Skeletal muscle tissue (tissue), 4 donors: ENCODE measurements around the gene SYNPO2. TPM values are rescaled to one million over a fixed set of nuclear protein-coding genes. Genes with fewer than 3 reads are reported as not detected.
"Not testable (repeated sequence)": the region's sequence is repeated elsewhere in the genome, so short reads cannot be mapped to it uniquely, and the experiment has no call there.

Experiments
- H3K27ac ChIP-seq: one replicate; pipeline ENCODE4 v1.7.0; 2013; ENCODE audit warnings: mild to moderate bottlenecking, low read depth, low read length, inconsistent platforms
- H3K27me3 ChIP-seq, 3 donors: one replicate each; pipeline ENCODE4 v1.7.0; 2013; ENCODE audit warnings: low read length in 3 of 3; ENCODE audit not compliant: control insufficient read depth in 3 of 3, insufficient read depth in 3 of 3
- H3K36me3 ChIP-seq, 3 donors: one replicate each; pipeline ENCODE4 v1.7.0; 2013; ENCODE audit warnings: low read length in 3 of 3; ENCODE audit not compliant: control insufficient read depth in 3 of 3, insufficient read depth in 3 of 3
- H3K4me1 ChIP-seq, 3 donors: one replicate each; pipeline ENCODE4 v1.7.0; 2013; ENCODE audit warnings: low read length in 3 of 3, mild to moderate bottlenecking in 3 of 3; ENCODE audit not compliant: control insufficient read depth in 3 of 3, insufficient read depth in 3 of 3
- H3K4me3 ChIP-seq, 3 donors: one replicate each; pipeline ENCODE4 v1.7.0; 2013; ENCODE audit warnings: low read length in 3 of 3
- H3K9ac ChIP-seq, 3 donors: one replicate each; pipeline ENCODE4 v1.7.0; 2013; ENCODE audit warnings: low read length in 3 of 3, mild to moderate bottlenecking in 3 of 3, moderate library complexity in 2 of 3, low read depth in 1 of 3
- H3K9me3 ChIP-seq, 3 donors: one replicate each; pipeline ENCODE4 v1.7.0; 2013; ENCODE audit warnings: low read length in 3 of 3; ENCODE audit not compliant: control insufficient read depth in 3 of 3
- total RNA-seq: library from RNA; depleted of rRNA; stranded (reverse); fragments of >200 nt; gene quantifications from one replicate; pipeline ENCODE4 v1.2.3, GENCODE V29; 2014
- donor health status: Osteomylitis.

The SYNPO2 gene
- total RNA-seq, 1 donor from 2014 or later: 34.4 TPM

DNA sequence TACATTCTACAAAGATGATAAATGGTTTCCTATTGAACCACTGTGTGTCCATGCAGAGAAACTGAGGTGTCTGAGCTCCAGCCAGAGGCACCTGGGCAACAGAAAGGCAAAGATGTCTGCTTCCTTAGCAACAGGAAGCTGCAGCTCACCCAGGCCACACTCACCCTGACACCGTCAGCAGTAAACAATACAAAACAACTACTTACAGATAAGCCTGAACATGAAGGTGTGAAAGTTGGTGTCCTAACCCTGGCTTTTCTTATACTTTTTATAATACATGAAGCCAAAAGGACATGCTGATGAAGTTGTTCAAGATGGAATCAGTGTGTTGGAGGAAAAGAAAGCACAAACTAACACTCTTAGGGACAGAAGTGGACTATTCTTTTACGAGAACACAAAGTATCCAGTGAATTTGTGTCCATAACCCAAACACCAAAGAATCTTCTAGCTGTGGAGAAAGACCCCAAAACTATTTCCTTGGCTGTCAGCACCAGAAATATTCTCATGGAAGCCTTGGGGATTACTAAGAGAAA is 117.3 kb downstream of the SYNPO2 start:
- Histone ChIP-seq H3K4me1 (peaks cover 12 to 31% (median 15%) of the 10 kb centered on the region in 3 donors), H3K27ac (peak overlapping the region; percentile 53), H3K9ac (no peak overlapping the region), H3K36me3 (no peaks in the 10 kb centered on the region), H3K9me3 (no peaks in the 10 kb centered on the region), H3K4me3 (no peak overlapping the region), H3K27me3 (no peaks in the 10 kb centered on the region)

DNA sequence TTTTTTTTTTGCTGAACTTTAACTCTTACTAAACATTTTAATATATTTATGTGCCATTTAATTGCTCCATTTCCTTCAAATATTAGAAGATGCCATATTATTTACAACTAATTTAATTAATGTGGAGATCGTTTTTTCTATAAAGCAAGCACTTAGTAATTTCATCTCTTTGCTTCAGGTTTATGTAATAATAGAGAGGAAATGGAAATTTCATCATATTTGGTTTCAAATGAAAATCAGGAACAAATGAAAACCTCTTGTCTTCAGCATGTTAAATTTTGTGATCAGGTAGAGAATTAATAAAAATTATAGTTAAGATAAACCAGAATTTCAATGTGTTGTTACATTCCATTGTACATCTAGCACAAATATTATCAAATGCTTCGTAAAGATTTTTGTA is 120.1 kb downstream of the SYNPO2 start:
- H3K4me1 ChIP-seq: peaks cover 15 to 37% (median 16%) of the 10 kb centered on the region in 3 donors
- peak overlapping the region; percentile 94 for H3K27ac ChIP-seq
- H3K4me3 ChIP-seq: no peak overlapping the region
- H3K27me3 ChIP-seq: no peaks in the 10 kb centered on the region
- no peaks in the 10 kb centered on the region for H3K36me3 ChIP-seq
- no peak overlapping the region for H3K9ac ChIP-seq
- no peaks in the 10 kb centered on the region for H3K9me3 ChIP-seq

DNA sequence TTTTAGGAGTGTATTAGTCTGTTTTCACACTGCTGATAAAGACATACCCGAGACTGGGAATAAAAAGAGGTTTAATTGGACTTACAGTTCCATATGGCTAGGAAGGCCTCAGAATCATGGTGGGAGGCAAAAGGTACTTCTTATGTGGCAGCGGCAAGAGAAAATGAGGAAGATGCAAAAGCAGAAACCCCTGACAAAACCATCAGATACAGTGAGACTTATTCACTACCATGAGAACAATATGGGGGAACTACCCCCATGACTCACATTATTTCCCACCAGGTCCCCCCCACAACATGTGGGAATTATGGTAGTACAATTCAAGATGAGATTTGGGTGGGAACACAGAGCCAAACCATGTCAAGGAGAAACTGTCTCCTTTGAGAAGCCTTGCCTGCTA is 121.6 kb downstream of the SYNPO2 start:
- H3K36me3 ChIP-seq, H3K27me3 ChIP-seq, H3K9me3 ChIP-seq: not testable (repeated sequence)
- H3K9ac ChIP-seq: peak overlapping the region; percentile 53 to 78 (median 62)
- H3K4me3 ChIP-seq: peak overlapping the region in 1 of 3 donors; percentile 23
- H3K27ac ChIP-seq: peak overlapping the region; percentile 94
- peaks cover 15 to 37% (median 20%) of the 10 kb centered on the region in 3 donors for H3K4me1 ChIP-seq

DNA sequence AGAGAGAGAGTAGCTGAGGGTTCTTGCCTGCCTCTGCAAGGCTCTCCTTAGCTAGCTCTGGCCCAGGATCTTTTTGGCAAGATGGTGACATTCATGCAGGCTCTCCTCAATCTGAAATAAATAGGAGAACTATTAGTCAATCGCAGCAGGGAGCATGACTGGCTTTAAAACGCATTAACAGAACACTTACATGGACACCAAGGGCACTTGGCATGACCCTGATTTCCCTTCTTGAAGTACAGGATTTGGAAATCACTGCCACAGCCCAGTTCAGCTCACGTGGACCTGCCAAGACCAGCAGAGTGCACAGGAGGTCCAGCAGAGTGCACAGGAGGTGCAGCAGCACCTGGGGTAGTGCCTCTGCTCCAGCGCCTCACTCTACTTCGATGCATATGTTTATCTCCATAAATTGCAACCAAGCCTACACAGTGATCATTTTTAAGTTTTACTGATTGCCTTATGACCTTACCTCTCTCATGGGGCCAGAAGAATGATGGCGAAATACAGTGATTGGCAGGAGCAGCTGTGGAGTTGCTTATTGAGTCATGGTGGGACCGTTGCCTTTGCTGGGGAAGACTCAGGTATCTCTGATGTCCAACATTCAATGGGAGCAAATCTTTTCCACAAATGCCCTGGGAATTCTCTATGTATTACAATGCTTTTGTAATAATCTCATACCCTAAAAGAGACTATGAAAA is 122.4 kb downstream of the SYNPO2 start:
- H3K4me1 ChIP-seq: peaks cover 15 to 33% (median 19%) of the 10 kb centered on the region in 3 donors
- H3K9ac ChIP-seq: peak overlapping the region; percentile 62 to 78 (median 63)
- H3K36me3 ChIP-seq: no peaks in the 10 kb centered on the region
- peak overlapping the region; percentile 94 for H3K27ac ChIP-seq
- H3K9me3 ChIP-seq: no peaks in the 10 kb centered on the region
- H3K4me3 ChIP-seq: peak overlapping the region; percentile 53 to 64 (median 55)
- H3K27me3 ChIP-seq: no peaks in the 10 kb centered on the region

DNA sequence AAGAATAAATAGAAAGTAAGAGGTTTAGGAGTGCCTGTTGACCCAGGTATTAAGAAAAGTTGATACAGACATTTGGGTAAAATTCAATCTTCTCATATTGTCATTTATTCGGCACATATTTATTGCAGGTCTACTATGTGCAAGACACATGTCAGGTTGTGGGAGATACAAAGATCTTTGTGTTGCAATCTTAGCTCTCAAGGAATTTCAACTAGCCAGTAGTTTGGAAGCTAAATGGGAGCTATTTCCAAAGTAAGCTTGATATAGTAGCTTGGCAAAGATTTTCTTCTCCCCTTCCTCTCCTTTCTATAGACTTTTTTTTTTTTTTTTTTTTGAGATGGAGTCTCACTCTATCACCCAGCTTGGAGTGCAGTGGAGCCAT is 122.9 kb downstream of the SYNPO2 start:
- H3K36me3 ChIP-seq: no peaks in the 10 kb centered on the region
- H3K9me3 ChIP-seq: no peaks in the 10 kb centered on the region
- no peaks in the 10 kb centered on the region for H3K27me3 ChIP-seq
- H3K4me3 ChIP-seq: peak overlapping the region in 2 of 3 donors; percentile 18 to 55
- peaks cover 16 to 31% (median 17%) of the 10 kb centered on the region in 3 donors for H3K4me1 ChIP-seq
- peak overlapping the region in 2 of 3 donors; percentile 3 to 27 for H3K9ac ChIP-seq
- H3K27ac ChIP-seq: peak overlapping the region; percentile 94

DNA sequence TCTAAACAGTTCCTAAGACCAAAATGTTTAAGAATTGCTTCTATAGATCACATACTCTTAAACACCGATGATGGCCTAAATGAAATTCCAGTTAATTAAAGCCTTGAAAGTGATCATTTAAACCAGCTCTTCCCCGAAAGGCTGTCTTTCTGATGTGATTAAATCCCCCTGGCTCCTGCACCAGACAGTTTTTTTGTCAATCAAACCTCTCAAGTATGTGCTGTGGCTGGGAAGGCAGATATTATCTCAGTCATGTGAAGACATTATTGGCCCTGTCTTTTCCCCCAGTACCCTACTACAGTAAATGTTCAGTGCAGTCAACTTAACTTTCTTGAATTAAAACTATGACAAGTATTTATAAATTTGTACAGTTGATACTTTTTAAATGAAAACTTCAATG is 126.0 kb downstream of the SYNPO2 start:
- no peaks in the 10 kb centered on the region for H3K27me3 ChIP-seq
- no peak overlapping the region for H3K9ac ChIP-seq
- no peak overlapping the region for H3K4me3 ChIP-seq
- H3K36me3 ChIP-seq: no peaks in the 10 kb centered on the region
- peaks cover 13 to 21% (median 15%) of the 10 kb centered on the region in 3 donors for H3K4me1 ChIP-seq
- H3K9me3 ChIP-seq: no peaks in the 10 kb centered on the region
- no peak overlapping the region for H3K27ac ChIP-seq

DNA sequence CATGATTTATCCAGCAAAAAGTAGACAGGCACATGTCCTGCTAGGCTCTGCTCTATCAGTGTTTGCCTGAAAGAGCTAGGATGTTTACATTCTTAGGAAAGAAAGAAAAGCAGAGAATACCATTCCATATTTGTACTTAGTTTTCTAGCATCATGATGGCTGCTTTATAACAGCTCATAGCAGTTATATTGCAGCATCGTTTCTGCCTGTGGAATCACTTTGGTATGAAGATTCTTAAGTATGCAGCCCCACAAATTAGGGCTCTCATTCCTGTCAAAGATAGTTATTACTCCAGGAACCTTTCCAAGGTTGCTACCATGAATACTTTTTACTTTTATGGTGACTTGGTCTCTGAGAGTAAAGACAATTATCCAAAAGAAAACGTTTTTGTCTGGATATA is 128.0 kb downstream of the SYNPO2 start:
- Histone ChIP-seq H3K27ac (peak overlapping the region; percentile 43), H3K27me3 (no peaks in the 10 kb centered on the region), H3K9me3 (no peaks in the 10 kb centered on the region), H3K4me1 (peaks cover 6 to 7% (median 7%) of the 10 kb centered on the region in 3 donors), H3K4me3 (no peak overlapping the region), H3K36me3 (no peaks in the 10 kb centered on the region), H3K9ac (no peak overlapping the region)

DNA sequence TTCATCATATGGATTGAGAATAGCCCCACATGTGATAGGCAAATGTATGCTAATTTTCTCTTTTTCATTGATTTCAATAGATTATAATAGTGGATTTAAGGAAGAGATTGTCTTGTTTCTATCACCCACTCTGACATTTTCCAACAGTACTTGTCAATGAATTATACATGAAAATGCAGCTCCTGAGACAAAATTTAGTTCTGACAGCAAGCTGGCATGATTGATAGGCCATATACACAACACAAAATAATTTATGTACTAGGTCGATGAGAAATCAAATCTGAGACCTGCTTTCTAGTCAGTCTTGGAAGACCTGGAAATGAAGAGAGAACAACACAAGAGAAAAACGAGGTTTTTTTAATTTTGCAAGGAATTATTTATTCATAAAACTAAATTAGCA is 129.0 kb downstream of the SYNPO2 start:
- H3K27me3 ChIP-seq: no peaks in the 10 kb centered on the region
- H3K4me3 ChIP-seq: no peak overlapping the region
- no peak overlapping the region for H3K27ac ChIP-seq
- H3K9ac ChIP-seq: no peak overlapping the region
- H3K4me1 ChIP-seq: peaks cover 4 to 6% (median 5%) of the 10 kb centered on the region in 3 donors
- no peaks in the 10 kb centered on the region for H3K36me3 ChIP-seq
- no peaks in the 10 kb centered on the region for H3K9me3 ChIP-seq

DNA sequence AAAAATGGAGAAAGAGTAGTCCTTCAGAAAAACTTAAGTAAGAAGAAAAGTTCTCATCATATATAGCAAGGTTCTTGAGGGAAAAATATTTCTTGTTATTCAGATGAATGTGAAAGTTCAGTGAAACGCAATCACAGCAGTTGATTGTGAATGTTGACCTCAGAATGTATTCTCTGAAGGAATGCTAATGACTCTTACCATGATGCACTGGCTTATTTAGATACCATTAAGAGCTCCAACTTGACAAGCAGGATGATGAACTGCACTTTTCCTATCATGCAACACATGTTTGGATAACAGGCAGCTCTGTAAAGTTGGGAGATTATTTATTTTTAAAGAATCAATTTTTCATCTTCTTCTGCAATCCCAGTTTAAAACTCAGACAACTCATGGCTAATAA is 131.5 kb downstream of the SYNPO2 start:
- Histone ChIP-seq H3K9ac (no peak overlapping the region), H3K9me3 (no peaks in the 10 kb centered on the region), H3K4me1 (peaks cover 2 to 8% (median 4%) of the 10 kb centered on the region in 3 donors), H3K4me3 (no peak overlapping the region), H3K27ac (peak overlapping the region; percentile 5), H3K36me3 (no peaks in the 10 kb centered on the region), H3K27me3 (no peaks in the 10 kb centered on the region)

DNA sequence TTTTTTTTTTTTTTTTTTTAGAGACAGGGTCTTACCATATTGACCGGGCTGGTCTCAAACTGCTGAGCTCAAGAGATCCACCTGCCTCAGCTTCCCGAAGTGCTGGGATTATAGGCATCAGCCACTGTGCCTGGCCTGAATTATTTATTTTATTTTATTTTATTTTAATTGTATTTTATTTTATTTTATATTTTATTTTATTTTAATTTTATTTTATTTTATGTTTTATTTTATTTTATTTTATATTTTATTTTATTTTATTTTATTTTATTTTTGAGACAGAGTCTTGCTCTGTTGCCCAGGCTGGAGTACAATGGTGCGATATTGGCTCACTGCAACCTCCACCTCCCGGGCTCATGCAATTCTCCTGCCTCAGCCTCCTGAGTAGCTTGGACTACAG is 133.9 kb downstream of the SYNPO2 start:
- H3K4me1 ChIP-seq: peaks cover 2 to 17% (median 10%) of the 10 kb centered on the region in 3 donors
- H3K36me3 ChIP-seq, H3K9me3 ChIP-seq, H3K4me3 ChIP-seq, H3K27me3 ChIP-seq, H3K9ac ChIP-seq, H3K27ac ChIP-seq: not testable (repeated sequence)
